ENCODE measurements around the gene PPAN.

The PPAN gene

GRCh38 chr19:10114651-10115391, 8.7 kb downstream of the PPAN start:
- no peak for DNase-seq

GRCh38 chr19:10115392-10116084, 9.4 kb downstream of the PPAN start:
- no peak for DNase-seq

- DNase-seq = no peak
Observed at GRCh38 chr19:10116085-10116865, 10.1 kb downstream of the PPAN start.

GRCh38 chr19:10116866-10117616, 10.9 kb downstream of the PPAN start:
- DNase-seq = no peak

- no peak for DNase-seq
Observed at GRCh38 chr19:10118960-10119359, 12.8 kb downstream of the PPAN start.

- DNase-seq = no peak
Observed at GRCh38 chr19:10120538-10121189, 14.5 kb downstream of the PPAN start.

GRCh38 chr19:10122045-10122444, 15.9 kb downstream of the PPAN start:
- no peak for DNase-seq

- DNase-seq = no peak
Observed at GRCh38 chr19:10124429-10124828, 18.3 kb downstream of the PPAN start.

GRCh38 chr19:10126213-10126639, 20.1 kb downstream of the PPAN start:
- DNase-seq = no peak

- DNase-seq = no peak
Observed at GRCh38 chr19:10132905-10133304, 26.7 kb downstream of the PPAN start.

GRCh38 chr19:10133596-10133995, 27.4 kb downstream of the PPAN start:
- DNase-seq = no peak

GRCh38 chr19:10134040-10134439, 27.9 kb downstream of the PPAN start:
- DNase-seq = no peak

GRCh38 chr19:10135551-10136334, 29.6 kb downstream of the PPAN start:
- no peak for DNase-seq

GRCh38 chr19:10136936-10137335, 30.8 kb downstream of the PPAN start:
- no peak for DNase-seq

- DNase-seq = no peak
Observed at GRCh38 chr19:10137751-10138682, 31.9 kb downstream of the PPAN start.

- DNase-seq = no peak
Observed at GRCh38 chr19:10138879-10139795, 33.0 kb downstream of the PPAN start.

GRCh38 chr19:10139952-10140351, 33.8 kb downstream of the PPAN start:
- no peak for DNase-seq

GRCh38 chr19:10141479-10141878, 35.3 kb downstream of the PPAN start:
- DNase-seq = no peak

GRCh38 chr19:10141973-10142372, 35.8 kb downstream of the PPAN start:
- DNase-seq = no peak
